HEK293 (cell line): ENCODE measurements around the gene AADAT.

Experiments used
- CTCF ChIA-PET: fragments of 350-600 bp; formaldehyde crosslinking; extraction: SDS; loops from one replicate; lab custom pipeline; 2021; ENCODE audit warnings: antibody characterized with exemption; lab: Yijun Ruan, JAX
- POLR2A ChIA-PET: fragments of 300-600 bp; formaldehyde crosslinking; extraction: SDS; loops from one replicate; lab custom pipeline; 2020; ENCODE audit warnings: antibody characterized with exemption, inconsistent platforms; lab: Yijun Ruan, JAX
- H3K27ac ChIP-seq: fragments of 200-500 bp; sonication (Bioruptor generic); 2 replicates; pipeline ENCODE4 v1.5.1; 2014; ENCODE audit warnings: low read depth, low read length, control low read depth, inconsistent platforms; ENCODE audit errors: extremely low read depth
- H3K36me3 ChIP-seq, 2 experiments: fragments of 200-500 bp in 1 of 2; sonication (Bioruptor generic) in 1 of 2; 1 replicate in 1 of 2; 2 replicates in 1 of 2; pipeline ENCODE4 v1.5.1; 2014 to 2017; ENCODE audit warnings: inconsistent platforms in 2 of 2, low read length in 2 of 2; ENCODE audit not compliant: control insufficient read depth in 2 of 2, insufficient read depth in 1 of 2
- H3K4me1 ChIP-seq: fragments of 200-500 bp; sonication (Bioruptor generic); 2 replicates; pipeline ENCODE4 v1.5.1; 2014; ENCODE audit warnings: mild to moderate bottlenecking, low read length, inconsistent platforms; ENCODE audit not compliant: control insufficient read depth, insufficient read depth
- H3K4me3 ChIP-seq: 2 replicates; pipeline ENCODE4 v1.5.1; 2011; ENCODE audit warnings: low read depth, mild to moderate bottlenecking, control low read depth, low read length, moderate library complexity
- H3K9me3 ChIP-seq: fragments of 200-500 bp; sonication (Bioruptor generic); 2 replicates; pipeline ENCODE4 v1.5.1; 2014; ENCODE audit warnings: low read depth, low read length, inconsistent platforms; ENCODE audit not compliant: control insufficient read depth, insufficient read depth
- HOXD13 ChIP-seq: sonication (generic); formaldehyde crosslinking; IDR thresholded peaks from 2 replicates; pipeline ENCODE4 v1.8.0; 2022; ENCODE audit warnings: missing genetic modification reagents, borderline replicate concordance
- KLF16 ChIP-seq: fragments of 450-650 bp; formaldehyde crosslinking; IDR thresholded peaks from 2 replicates; pipeline ENCODE4 v1.5.1; 2017; ENCODE audit warnings: missing biosample characterization, missing genetic modification characterization
- PBX3 ChIP-seq: sonication (generic); formaldehyde crosslinking; IDR thresholded peaks from 2 replicates; pipeline ENCODE4 v1.8.1; 2022; ENCODE audit warnings: mild to moderate bottlenecking, moderate library complexity, missing genetic modification reagents
- PRDM1 ChIP-seq: fragments of 450-650 bp; formaldehyde crosslinking; IDR thresholded peaks from 2 replicates; pipeline ENCODE4; 2016; ENCODE audit warnings: missing biosample characterization, missing genetic modification characterization
- SP2 ChIP-seq: fragments of 450-650 bp; formaldehyde crosslinking; IDR thresholded peaks from 2 replicates; pipeline ENCODE4 v1.5.1; 2016; ENCODE audit warnings: missing biosample characterization, missing genetic modification characterization
- ZBTB17 ChIP-seq: fragments of 450-650 bp; formaldehyde crosslinking; IDR thresholded peaks from 2 replicates; pipeline ENCODE4 v1.5.1; 2016; ENCODE audit warnings: missing biosample characterization, missing genetic modification characterization
- ZBTB20 ChIP-seq: fragments of 450-650 bp; formaldehyde crosslinking; IDR thresholded peaks from 2 replicates; pipeline ENCODE4 v1.5.1; 2016; ENCODE audit warnings: missing biosample characterization, missing genetic modification characterization
- ZBTB26 ChIP-seq: fragments of 450-650 bp; formaldehyde crosslinking; optimal IDR thresholded peaks from 2 replicates; pipeline ENCODE3; 2016; ENCODE audit warnings: missing biosample characterization, mild to moderate bottlenecking, missing genetic modification characterization
- ZBTB48 ChIP-seq: fragments of 450-650 bp; formaldehyde crosslinking; IDR thresholded peaks from 2 replicates; pipeline ENCODE4 v1.5.1; 2016; ENCODE audit warnings: missing biosample characterization, missing genetic modification characterization
- ZFP37 ChIP-seq: fragments of 450-650 bp; formaldehyde crosslinking; IDR thresholded peaks from 2 replicates; pipeline ENCODE4 v1.5.1; 2016; ENCODE audit warnings: missing biosample characterization, missing genetic modification characterization
- ZNF138 ChIP-seq: fragments of 450-650 bp; formaldehyde crosslinking; IDR thresholded peaks from 2 replicates; pipeline ENCODE4 v1.5.1; 2016; ENCODE audit warnings: missing biosample characterization, missing genetic modification characterization, borderline replicate concordance
- ZNF140 ChIP-seq: fragments of 450-650 bp; formaldehyde crosslinking; IDR thresholded peaks from 2 replicates; pipeline ENCODE4 v1.5.1; 2016; ENCODE audit warnings: missing biosample characterization, missing genetic modification characterization
- ZNF202 ChIP-seq: fragments of 450-650 bp; formaldehyde crosslinking; IDR thresholded peaks from 2 replicates; pipeline ENCODE4 v1.5.1; 2016; ENCODE audit warnings: missing biosample characterization, missing genetic modification characterization, borderline replicate concordance
- ZNF211 ChIP-seq: fragments of 450-650 bp; formaldehyde crosslinking; IDR thresholded peaks from 2 replicates; pipeline ENCODE4 v1.5.1; 2016; ENCODE audit warnings: low read depth, missing biosample characterization, missing genetic modification characterization
- ZNF214 ChIP-seq: fragments of 450-650 bp; formaldehyde crosslinking; IDR thresholded peaks from 2 replicates; pipeline ENCODE4 v1.5.1; 2017; ENCODE audit warnings: missing biosample characterization, mild to moderate bottlenecking, missing genetic modification characterization, borderline replicate concordance
- ZNF221 ChIP-seq: fragments of 450-650 bp; formaldehyde crosslinking; IDR thresholded peaks from 2 replicates; pipeline ENCODE4 v1.5.1; 2017; ENCODE audit warnings: missing biosample characterization, missing genetic modification characterization, borderline replicate concordance
- ZNF292 ChIP-seq: fragments of 450-650 bp; formaldehyde crosslinking; IDR thresholded peaks from 2 replicates; pipeline ENCODE4 v1.5.1; 2016; ENCODE audit warnings: low read depth, missing biosample characterization, missing genetic modification characterization, borderline replicate concordance
- ZNF335 ChIP-seq: fragments of 450-650 bp; formaldehyde crosslinking; conservative IDR thresholded peaks from 2 replicates; pipeline ENCODE4 v1.5.1; 2016; ENCODE audit warnings: missing biosample characterization, missing genetic modification characterization
- ZNF341 ChIP-seq: fragments of 450-650 bp; formaldehyde crosslinking; IDR thresholded peaks from 2 replicates; pipeline ENCODE4; 2016; ENCODE audit warnings: low read depth, missing biosample characterization, missing genetic modification characterization
- ZNF362 ChIP-seq: fragments of 450-650 bp; formaldehyde crosslinking; IDR thresholded peaks from 2 replicates; pipeline ENCODE4 v1.5.1; 2016; ENCODE audit warnings: missing biosample characterization, missing genetic modification characterization
- ZNF513 ChIP-seq: fragments of 450-650 bp; IDR thresholded peaks from 2 replicates; pipeline ENCODE4 v1.5.1; 2018; ENCODE audit warnings: missing biosample characterization, missing genetic modification characterization
- ZNF610 ChIP-seq: fragments of 450-650 bp; formaldehyde crosslinking; IDR thresholded peaks from 2 replicates; pipeline ENCODE4 v1.5.1; 2016; ENCODE audit warnings: missing biosample characterization, missing genetic modification characterization, borderline replicate concordance
- ZNF629 ChIP-seq: fragments of 450-650 bp; formaldehyde crosslinking; IDR thresholded peaks from 2 replicates; pipeline ENCODE4 v1.5.1; 2017; ENCODE audit warnings: missing biosample characterization, missing genetic modification characterization
- ZSCAN18 ChIP-seq: fragments of 450-650 bp; formaldehyde crosslinking; IDR thresholded peaks from 2 replicates; pipeline ENCODE4 v1.5.1; 2016; ENCODE audit warnings: missing biosample characterization, missing genetic modification characterization

AADAT gene

GRCh38 chr4:170090352-170091052 is 746 bp upstream of the AADAT start:
- H3K4me1 ChIP-seq = no peaks in the 10 kb centered on the region
- no peak overlapping the region; the same call in 1 of the 2 replicates for H3K27ac ChIP-seq
- POLR2A ChIA-PET = no interaction called here
- CTCF ChIA-PET = interaction anchor here (0.7 to 1.2 kb wide), 3 partner anchors 280 to 809 kb away, joined by 3 to 4 read pairs (median 3); no protein-coding TSS in a partner anchor
- TF ChIP-seq HOXD13 (CRISPR knock-in tag) (no peak), ZNF335 (tag by site-specific recombination) (0 out of 2 replicates have a peak, but pooled peaks have one; percentile 12), ZNF629 (peak; percentile 6; the same call in 1 of the 2 replicates), ZNF362 (tag by site-specific recombination) (no peak)
- H3K4me3 ChIP-seq = peak overlapping the region; percentile 66
- no peaks in the 10 kb centered on the region for H3K9me3 ChIP-seq
- peaks cover 11 to 26% of the 10 kb centered on the region in 2 experiments; a peak in 2 of 3 replicates for H3K36me3 ChIP-seq

GRCh38 chr4:170089274-170089667 is 485 bp downstream of the AADAT start:
- CTCF ChIA-PET = interaction anchor here (0.6 to 1.2 kb wide), 2 partner anchors 279 to 290 kb away, joined by 3 read pairs; no protein-coding TSS in a partner anchor
- Histone ChIP-seq H3K4me3 (peak overlapping the region; percentile 66), H3K4me1 (no peaks in the 10 kb centered on the region), H3K27ac (peak overlapping the region; percentile 69; the same call in 1 of the 2 replicates), H3K9me3 (no peaks in the 10 kb centered on the region), H3K36me3 (peaks cover 16 to 37% of the 10 kb centered on the region in 2 experiments; a peak in 2 of 3 replicates)
- POLR2A ChIA-PET = no interaction called here
- TF ChIP-seq ZSCAN18 (tag by site-specific recombination) (no peak), ZNF221 (tag by site-specific recombination) (no peak), ZNF341 (tag by site-specific recombination) (peak; percentile 81), ZNF211 (tag by site-specific recombination) (no peak), ZNF138 (tag by site-specific recombination) (no peak), ZNF140 (tag by site-specific recombination) (no peak), ZNF610 (tag by site-specific recombination) (no peak), PRDM1 (tag by site-specific recombination) (no peak), ZNF292 (tag by site-specific recombination) (no peak), ZBTB26 (tag by site-specific recombination) (no peak), ZNF214 (tag by site-specific recombination) (no peak), ZBTB17 (tag by site-specific recombination) (peak; percentile 49; the same call in 1 of the 2 replicates), ZNF202 (tag by site-specific recombination) (no peak), KLF16 (no peak), ZNF513 (tag by site-specific recombination) (no peak), ZBTB20 (tag by site-specific recombination) (peak; percentile 35; the same call in 1 of the 2 replicates), ZBTB48 (tag by site-specific recombination) (no peak), ZFP37 (tag by site-specific recombination) (no peak), PBX3 (CRISPR knock-in tag) (no peak), SP2 (peak; percentile 44; the same call in 1 of the 2 replicates)
